OCI-LY3 (cell line): ENCODE measurements around the gene TEX19.
"Not testable (repeated sequence)": the region's sequence is repeated elsewhere in the genome, so short reads cannot be mapped to it uniquely, and the experiment has no call there.

Source experiments
- H2AFZ ChIP-seq: fragments of 200-600, 300-600 bp; shearing (Covaris generic); 2 replicates; pipeline ENCODE4 v1.6.0; 2014; ENCODE audit warnings: antibody characterized with exemption, low read depth, low read length
- H3K27ac ChIP-seq: fragments of 200-600, 300-600 bp; sonication (generic); 2 replicates; pipeline ENCODE4 v1.5.1; 2014; ENCODE audit warnings: mild to moderate bottlenecking, low read length, moderate library complexity, mixed read lengths
- H3K27me3 ChIP-seq: fragments of 200-600, 300-600 bp; sonication (generic); 2 replicates; pipeline ENCODE4 v1.6.1; 2014; ENCODE audit warnings: low read depth, low read length, mixed read lengths
- H3K36me3 ChIP-seq: fragments of 200-600, 300-600 bp; sonication (generic); replicated peaks from 2 replicates; pipeline ENCODE3; 2014; ENCODE audit warnings: low read depth, low read length, mixed read lengths
- H3K4me1 ChIP-seq: fragments of 300-600, 200-600 bp; sonication (generic); 2 replicates; pipeline ENCODE4 v1.6.1; 2014; ENCODE audit warnings: low read length, mixed read lengths
- H3K4me2 ChIP-seq: fragments of 200-600, 300-600 bp; sonication (generic); 2 replicates; pipeline ENCODE4 v1.6.1; 2014; ENCODE audit warnings: low read length, mixed read lengths
- H3K4me3 ChIP-seq: fragments of 300-600, 200-600 bp; sonication (generic); 2 replicates; pipeline ENCODE4 v1.5.1; 2014; ENCODE audit warnings: antibody characterized with exemption, mild to moderate bottlenecking, low read length, moderate library complexity
- H3K79me2 ChIP-seq: fragments of 300-600, 200-600 bp; shearing (Covaris generic); 2 replicates; pipeline ENCODE4 v1.6.1; 2014; ENCODE audit warnings: mild to moderate bottlenecking, low read length, mixed read lengths
- H3K9ac ChIP-seq: fragments of 300-600, 200-600 bp; shearing (Covaris generic); 2 replicates; pipeline ENCODE4 v1.6.0; 2014; ENCODE audit warnings: mild to moderate bottlenecking, low read length, moderate library complexity
- H3K9me3 ChIP-seq: fragments of 200-600, 300-600 bp; shearing (Covaris generic); 2 replicates; pipeline ENCODE4 v1.6.1; 2014; ENCODE audit warnings: low read length, mixed read lengths; ENCODE audit not compliant: insufficient read depth
- H4K20me1 ChIP-seq: fragments of 200-600, 300-600 bp; sonication (generic); 2 replicates; pipeline ENCODE4 v1.6.1; 2016; ENCODE audit warnings: low read length, mixed read lengths; ENCODE audit not compliant: insufficient read depth
- EZH2phosphoT487 ChIP-seq: fragments of 200-600 bp; shearing (Covaris generic); IDR thresholded peaks from 2 replicates; pipeline ENCODE4 v1.6.1; 2018; ENCODE audit warnings: antibody characterized with exemption, mixed run types, low read depth
- TF ChIP-seq, protein P1 (sequence below): fragments of 200-600, 300-600 bp; sonication (generic); IDR thresholded peaks from 2 replicates; pipeline ENCODE4 v1.5.1; 2014; ENCODE audit warnings: antibody characterized with exemption, low read length, low read depth

TEX19 gene

DNA sequence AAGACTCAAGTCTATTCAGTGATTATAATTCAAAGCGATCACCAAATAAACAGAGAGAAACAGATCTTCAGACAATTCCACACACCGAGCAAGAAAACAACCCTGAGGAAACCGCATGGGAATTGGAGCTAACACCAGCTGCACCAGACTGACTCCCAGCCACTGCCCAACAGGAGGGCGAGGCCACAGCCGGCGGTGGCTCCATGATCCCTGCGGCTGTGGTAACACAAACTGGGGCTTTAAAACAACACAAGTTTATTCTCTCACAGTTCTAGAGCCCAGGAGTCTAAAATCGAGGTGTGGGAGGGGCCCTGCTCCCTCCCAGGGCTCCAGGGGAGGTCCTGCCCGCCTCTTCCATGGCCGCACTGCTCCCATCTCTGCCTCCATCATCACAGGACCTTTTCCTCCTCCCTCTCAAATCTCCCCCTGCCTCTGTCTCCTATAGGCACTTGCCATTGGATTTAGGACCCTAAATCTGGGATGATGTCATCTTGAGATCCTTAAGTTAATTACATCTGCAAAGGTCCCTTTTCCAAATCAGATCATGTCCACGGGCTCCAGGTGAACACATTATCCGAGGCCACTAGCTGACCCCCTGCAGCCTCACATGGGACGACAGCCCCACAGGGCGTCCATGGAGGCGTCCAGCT is 49.4 kb downstream of the TEX19 start:
- Histone ChIP-seq H3K27me3 (no peaks in the 10 kb centered on the region), H3K4me1 (peaks cover 7% of the 10 kb centered on the region), H3K36me3 (peaks cover 5% of the 10 kb centered on the region), H3K9me3 (no peaks in the 10 kb centered on the region), H3K4me2 (no peak overlapping the region), H3K79me2 (no peaks in the 10 kb centered on the region), H3K27ac (no peak overlapping the region), H4K20me1 (no peaks in the 10 kb centered on the region), H2AFZ (no peak overlapping the region), H3K9ac (no peak overlapping the region), H3K4me3 (no peak overlapping the region)
- no peak for TF ChIP-seq EZH2phosphoT487
- TF ChIP-seq, protein P1, sequence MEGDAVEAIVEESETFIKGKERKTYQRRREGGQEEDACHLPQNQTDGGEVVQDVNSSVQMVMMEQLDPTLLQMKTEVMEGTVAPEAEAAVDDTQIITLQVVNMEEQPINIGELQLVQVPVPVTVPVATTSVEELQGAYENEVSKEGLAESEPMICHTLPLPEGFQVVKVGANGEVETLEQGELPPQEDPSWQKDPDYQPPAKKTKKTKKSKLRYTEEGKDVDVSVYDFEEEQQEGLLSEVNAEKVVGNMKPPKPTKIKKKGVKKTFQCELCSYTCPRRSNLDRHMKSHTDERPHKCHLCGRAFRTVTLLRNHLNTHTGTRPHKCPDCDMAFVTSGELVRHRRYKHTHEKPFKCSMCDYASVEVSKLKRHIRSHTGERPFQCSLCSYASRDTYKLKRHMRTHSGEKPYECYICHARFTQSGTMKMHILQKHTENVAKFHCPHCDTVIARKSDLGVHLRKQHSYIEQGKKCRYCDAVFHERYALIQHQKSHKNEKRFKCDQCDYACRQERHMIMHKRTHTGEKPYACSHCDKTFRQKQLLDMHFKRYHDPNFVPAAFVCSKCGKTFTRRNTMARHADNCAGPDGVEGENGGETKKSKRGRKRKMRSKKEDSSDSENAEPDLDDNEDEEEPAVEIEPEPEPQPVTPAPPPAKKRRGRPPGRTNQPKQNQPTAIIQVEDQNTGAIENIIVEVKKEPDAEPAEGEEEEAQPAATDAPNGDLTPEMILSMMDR, result no peak

GRCh38 chr17:82408938-82409318 is 49.9 kb downstream of the TEX19 start:
- Histone ChIP-seq H3K4me3 (no peak overlapping the region), H4K20me1 (no peaks in the 10 kb centered on the region), H3K79me2 (no peaks in the 10 kb centered on the region), H3K9ac (no peak overlapping the region), H3K4me1 (0 out of 2 replicates have a peak, but pooled peaks cover 5% of the 10 kb centered on the region), H3K9me3 (no peaks in the 10 kb centered on the region), H3K27ac (no peak overlapping the region), H3K36me3 (peaks cover under 1% of the 10 kb centered on the region), H3K4me2 (no peak overlapping the region), H2AFZ (no peak overlapping the region), H3K27me3 (no peaks in the 10 kb centered on the region)
- TF ChIP-seq EZH2phosphoT487, result no peak
- TF ChIP-seq, protein P1, result no peak

DNA sequence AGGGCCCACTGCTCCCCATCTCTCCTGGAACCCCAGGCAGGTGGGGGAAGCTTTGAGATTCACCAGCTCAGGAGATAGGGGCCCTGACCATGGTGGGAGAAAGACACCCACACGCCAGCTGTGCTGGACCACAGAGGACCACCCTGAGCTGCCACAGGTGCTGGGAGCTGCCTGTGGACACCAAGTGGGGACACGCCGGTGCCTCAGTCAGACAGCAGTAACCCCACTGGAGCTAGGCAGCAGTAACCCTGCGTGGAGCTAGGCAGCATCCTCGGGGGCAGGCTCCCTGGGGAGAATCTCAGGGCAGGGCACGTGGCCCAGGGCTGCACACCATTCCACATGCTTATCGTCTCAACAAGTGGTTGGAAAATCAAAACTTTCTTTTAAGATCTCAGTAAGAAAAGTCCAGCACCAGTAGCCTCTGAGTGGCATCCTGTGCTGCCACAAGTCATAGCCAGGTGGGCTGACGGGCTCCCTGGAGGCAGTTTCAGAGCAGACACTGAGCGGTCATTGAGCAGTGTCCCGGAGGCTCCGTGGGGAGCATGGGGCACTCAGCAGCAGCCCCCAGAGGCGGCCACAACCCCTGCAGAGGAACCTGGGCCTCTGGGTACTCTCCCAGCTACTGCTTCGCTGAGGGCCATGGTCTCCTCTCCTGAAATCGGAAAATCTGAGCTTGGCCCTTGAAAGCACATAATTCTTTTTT is 51.1 kb downstream of the TEX19 start:
- H3K4me2 ChIP-seq, result no peak overlapping the region
- H3K27me3 ChIP-seq, result no peaks in the 10 kb centered on the region
- no peaks in the 10 kb centered on the region for H3K9me3 ChIP-seq
- H3K9ac ChIP-seq, result no peak overlapping the region
- H3K4me1 ChIP-seq, result 0 out of 2 replicates have a peak, but pooled peaks cover 5% of the 10 kb centered on the region
- peaks cover 4% of the 10 kb centered on the region for H4K20me1 ChIP-seq
- H3K36me3 ChIP-seq, result no peaks in the 10 kb centered on the region
- H3K4me3 ChIP-seq, result no peak overlapping the region
- H3K79me2 ChIP-seq, result no peaks in the 10 kb centered on the region
- no peak overlapping the region for H2AFZ ChIP-seq
- TF ChIP-seq, protein P1, result no peak
- TF ChIP-seq EZH2phosphoT487, result no peak
- no peak overlapping the region for H3K27ac ChIP-seq

DNA sequence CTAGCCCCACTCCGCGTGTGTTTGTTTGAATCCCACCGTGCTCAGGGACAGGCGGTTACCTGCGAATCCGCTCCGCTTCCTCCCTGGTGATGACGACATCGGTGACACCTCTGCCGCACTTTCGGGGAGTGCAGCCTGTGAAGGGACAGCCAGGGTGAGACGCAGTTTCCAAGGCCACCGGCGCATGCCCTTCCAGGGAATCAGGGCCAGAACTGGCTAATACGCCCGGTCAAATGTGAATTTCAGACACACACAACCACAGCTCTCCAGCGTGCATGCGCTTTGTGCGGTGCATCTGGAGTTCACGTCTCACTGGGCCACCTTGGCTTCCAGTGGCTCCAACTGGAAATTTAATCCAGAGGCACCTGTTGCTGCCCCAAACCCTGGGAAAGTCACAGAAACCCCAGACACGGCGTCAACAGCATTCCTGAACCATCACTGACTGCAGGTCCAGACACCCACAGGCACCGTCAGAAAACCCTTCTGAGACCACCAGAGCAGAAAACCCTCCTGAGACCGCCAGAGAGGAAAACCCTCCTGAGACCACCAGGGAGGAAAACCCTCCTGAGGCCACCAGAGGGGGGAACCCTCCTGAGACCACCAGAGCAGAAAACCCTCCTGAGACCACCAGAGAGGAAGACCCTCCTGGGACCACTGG is 52.5 kb downstream of the TEX19 start:
- no peaks in the 10 kb centered on the region for H3K9me3 ChIP-seq
- H3K9ac ChIP-seq, result no peak overlapping the region
- no peaks in the 10 kb centered on the region for H3K79me2 ChIP-seq
- H4K20me1 ChIP-seq, result peaks cover 10% of the 10 kb centered on the region
- H3K4me3 ChIP-seq, result no peak overlapping the region
- H3K27me3 ChIP-seq, result no peaks in the 10 kb centered on the region
- H3K4me2 ChIP-seq, result no peak overlapping the region
- 0 out of 2 replicates have a peak, but pooled peaks cover 5% of the 10 kb centered on the region for H3K4me1 ChIP-seq
- no peaks in the 10 kb centered on the region for H3K36me3 ChIP-seq
- no peak overlapping the region for H2AFZ ChIP-seq
- no peak overlapping the region for H3K27ac ChIP-seq
- no peak for TF ChIP-seq EZH2phosphoT487
- TF ChIP-seq, protein P1, result no peak

- not testable (repeated sequence) for H3K27me3 ChIP-seq, H4K20me1 ChIP-seq, H3K79me2 ChIP-seq, H3K4me3 ChIP-seq, H3K27ac ChIP-seq, H3K4me1 ChIP-seq, H3K9ac ChIP-seq, H3K36me3 ChIP-seq, H2AFZ ChIP-seq, H3K9me3 ChIP-seq, H3K4me2 ChIP-seq
Measured at GRCh38 chr17:82412081-82412480, 53.0 kb downstream of the TEX19 start.
